HEK293 (cell line): Measurements from ENCODE around the gene DGCR8.

Experiments used
- CTCF ChIA-PET: fragments of 350-600 bp; formaldehyde crosslinking; extraction: SDS; loops from one replicate; lab custom pipeline; 2021; ENCODE audit warnings: antibody characterized with exemption; lab: Yijun Ruan, JAX
- POLR2A ChIA-PET: fragments of 300-600 bp; formaldehyde crosslinking; extraction: SDS; loops from one replicate; lab custom pipeline; 2020; ENCODE audit warnings: antibody characterized with exemption, inconsistent platforms; lab: Yijun Ruan, JAX
- H3K27ac ChIP-seq: fragments of 200-500 bp; sonication (Bioruptor generic); 2 replicates; pipeline ENCODE4 v1.5.1; 2014; ENCODE audit warnings: low read depth, low read length, control low read depth, inconsistent platforms; ENCODE audit errors: extremely low read depth
- H3K36me3 ChIP-seq, 2 experiments: fragments of 200-500 bp in 1 of 2; sonication (Bioruptor generic) in 1 of 2; 1 replicate in 1 of 2; 2 replicates in 1 of 2; pipeline ENCODE4 v1.5.1; 2014 to 2017; ENCODE audit warnings: inconsistent platforms in 2 of 2, low read length in 2 of 2; ENCODE audit not compliant: control insufficient read depth in 2 of 2, insufficient read depth in 1 of 2
- H3K4me1 ChIP-seq: fragments of 200-500 bp; sonication (Bioruptor generic); 2 replicates; pipeline ENCODE4 v1.5.1; 2014; ENCODE audit warnings: mild to moderate bottlenecking, low read length, inconsistent platforms; ENCODE audit not compliant: control insufficient read depth, insufficient read depth
- H3K4me3 ChIP-seq: 2 replicates; pipeline ENCODE4 v1.5.1; 2011; ENCODE audit warnings: low read depth, mild to moderate bottlenecking, control low read depth, low read length, moderate library complexity
- H3K9me3 ChIP-seq: fragments of 200-500 bp; sonication (Bioruptor generic); 2 replicates; pipeline ENCODE4 v1.5.1; 2014; ENCODE audit warnings: low read depth, low read length, inconsistent platforms; ENCODE audit not compliant: control insufficient read depth, insufficient read depth
- BCL11A ChIP-seq: fragments of 450-650 bp; formaldehyde crosslinking; IDR thresholded peaks from 2 replicates; pipeline ENCODE4 v1.5.1; 2016; ENCODE audit warnings: low read depth, missing biosample characterization, missing genetic modification characterization
- GLI2 ChIP-seq: fragments of 450-650 bp; formaldehyde crosslinking; IDR thresholded peaks from 2 replicates; pipeline ENCODE4; 2017; ENCODE audit warnings: missing biosample characterization, missing genetic modification characterization, low read depth, borderline replicate concordance
- REPIN1 ChIP-seq: fragments of 450-650 bp; formaldehyde crosslinking; IDR thresholded peaks from 2 replicates; pipeline ENCODE4 v1.5.1; 2017; ENCODE audit warnings: missing biosample characterization, missing genetic modification characterization, low read depth
- SCRT1 ChIP-seq: fragments of 450-650 bp; formaldehyde crosslinking; IDR thresholded peaks from 2 replicates; pipeline ENCODE4 v1.5.1; 2016; ENCODE audit warnings: missing biosample characterization, missing genetic modification characterization, borderline replicate concordance
- SCRT2 ChIP-seq: fragments of 450-650 bp; formaldehyde crosslinking; IDR thresholded peaks from 2 replicates; pipeline ENCODE4 v1.5.1; 2016; ENCODE audit warnings: missing biosample characterization, missing genetic modification characterization
- SP7 ChIP-seq: fragments of 450-650 bp; formaldehyde crosslinking; IDR thresholded peaks from 2 replicates; pipeline ENCODE4 v1.5.1; 2016; ENCODE audit warnings: missing biosample characterization, missing genetic modification characterization
- ZBTB17 ChIP-seq: fragments of 450-650 bp; formaldehyde crosslinking; IDR thresholded peaks from 2 replicates; pipeline ENCODE4 v1.5.1; 2016; ENCODE audit warnings: missing biosample characterization, missing genetic modification characterization
- ZBTB48 ChIP-seq: fragments of 450-650 bp; formaldehyde crosslinking; IDR thresholded peaks from 2 replicates; pipeline ENCODE4 v1.5.1; 2016; ENCODE audit warnings: missing biosample characterization, missing genetic modification characterization
- ZFHX2 ChIP-seq: fragments of 450-650 bp; formaldehyde crosslinking; conservative IDR thresholded peaks from 2 replicates; pipeline ENCODE4 v1.5.1; 2016; ENCODE audit warnings: missing biosample characterization, missing genetic modification characterization
- ZIC2 ChIP-seq: fragments of 450-650 bp; formaldehyde crosslinking; IDR thresholded peaks from 2 replicates; pipeline ENCODE4 v1.5.1; 2016; ENCODE audit warnings: missing biosample characterization, missing genetic modification characterization
- ZNF19 ChIP-seq: fragments of 450-650 bp; formaldehyde crosslinking; IDR thresholded peaks from 2 replicates; pipeline ENCODE4; 2016; ENCODE audit warnings: missing biosample characterization, missing genetic modification characterization, low read depth
- ZNF2 ChIP-seq: fragments of 450-650 bp; formaldehyde crosslinking; IDR thresholded peaks from 2 replicates; pipeline ENCODE4 v1.5.1; 2016; ENCODE audit warnings: missing biosample characterization, missing genetic modification characterization
- ZNF335 ChIP-seq: fragments of 450-650 bp; formaldehyde crosslinking; conservative IDR thresholded peaks from 2 replicates; pipeline ENCODE4 v1.5.1; 2016; ENCODE audit warnings: missing biosample characterization, missing genetic modification characterization
- ZNF549 ChIP-seq: fragments of 450-650 bp; IDR thresholded peaks from 2 replicates; pipeline ENCODE4 v1.5.1; 2018; ENCODE audit warnings: missing biosample characterization, missing genetic modification characterization, mild to moderate bottlenecking, inconsistent platforms, moderate library complexity
- ZNF658 ChIP-seq: fragments of 450-650 bp; formaldehyde crosslinking; IDR thresholded peaks from 2 replicates; pipeline ENCODE4; 2016; ENCODE audit warnings: missing biosample characterization, missing genetic modification characterization
- TF ChIP-seq, protein P1 (sequence below): fragments of 450-650 bp; formaldehyde crosslinking; IDR thresholded peaks from 2 replicates; pipeline ENCODE4 v1.5.1; 2017; ENCODE audit warnings: missing biosample characterization, missing genetic modification characterization
- TF ChIP-seq, protein P2 (sequence below): fragments of 450-650 bp; formaldehyde crosslinking; IDR thresholded peaks from 2 replicates; pipeline ENCODE4 v1.5.1; 2016; ENCODE audit warnings: missing biosample characterization, missing genetic modification characterization
- TF ChIP-seq, protein P3 (sequence below): fragments of 450-650 bp; formaldehyde crosslinking; optimal IDR thresholded peaks from 2 replicates; pipeline ENCODE3; 2016; ENCODE audit warnings: missing biosample characterization, mild to moderate bottlenecking, missing genetic modification characterization
- TF ChIP-seq, protein P4 (sequence below): fragments of 450-650 bp; formaldehyde crosslinking; IDR thresholded peaks from 2 replicates; pipeline ENCODE4 v1.5.1; 2016; ENCODE audit warnings: missing biosample characterization, missing genetic modification characterization
- TF ChIP-seq, protein P5 (sequence below): fragments of 450-650 bp; formaldehyde crosslinking; IDR thresholded peaks from 2 replicates; pipeline ENCODE4 v1.5.1; 2016; ENCODE audit warnings: missing biosample characterization, missing genetic modification characterization
- TF ChIP-seq, protein P6 (sequence below): fragments of 450-650 bp; formaldehyde crosslinking; IDR thresholded peaks from 2 replicates; pipeline ENCODE4 v1.5.1; 2016; ENCODE audit warnings: missing biosample characterization, missing genetic modification characterization

DGCR8 gene

DNA sequence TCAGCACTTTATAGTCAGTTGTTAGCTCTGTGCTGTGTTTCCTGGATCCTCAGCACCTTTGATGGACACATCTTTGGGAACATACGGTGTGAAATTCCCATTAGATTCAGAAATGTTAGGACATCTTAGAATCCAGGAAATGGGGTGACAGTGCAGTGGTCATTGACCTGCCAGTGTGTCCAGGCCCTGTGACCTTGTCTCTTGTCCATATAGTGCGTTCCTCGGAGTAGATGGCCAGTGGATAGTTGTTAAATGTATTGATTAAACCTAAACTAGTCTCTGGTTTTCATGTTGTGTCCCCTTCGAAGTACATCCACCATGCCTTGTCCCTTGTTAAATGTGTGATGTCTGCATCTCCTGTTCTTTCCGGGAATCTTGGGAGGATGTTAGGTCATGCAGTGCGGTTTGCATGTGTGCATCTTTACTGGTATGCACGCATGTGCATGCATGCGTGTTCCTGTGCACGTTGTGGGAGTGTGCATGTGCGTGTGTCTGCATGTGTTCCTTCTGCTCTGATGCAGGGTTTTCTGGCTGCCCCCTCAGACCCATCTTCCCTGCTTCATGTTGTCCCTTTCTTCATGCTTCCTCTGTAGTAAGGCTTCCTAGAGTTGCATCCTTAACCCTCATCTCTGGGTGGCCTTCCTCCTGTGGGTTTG is 4.0 kb downstream of the DGCR8 start (continued):
- TF ChIP-seq, protein P1, sequence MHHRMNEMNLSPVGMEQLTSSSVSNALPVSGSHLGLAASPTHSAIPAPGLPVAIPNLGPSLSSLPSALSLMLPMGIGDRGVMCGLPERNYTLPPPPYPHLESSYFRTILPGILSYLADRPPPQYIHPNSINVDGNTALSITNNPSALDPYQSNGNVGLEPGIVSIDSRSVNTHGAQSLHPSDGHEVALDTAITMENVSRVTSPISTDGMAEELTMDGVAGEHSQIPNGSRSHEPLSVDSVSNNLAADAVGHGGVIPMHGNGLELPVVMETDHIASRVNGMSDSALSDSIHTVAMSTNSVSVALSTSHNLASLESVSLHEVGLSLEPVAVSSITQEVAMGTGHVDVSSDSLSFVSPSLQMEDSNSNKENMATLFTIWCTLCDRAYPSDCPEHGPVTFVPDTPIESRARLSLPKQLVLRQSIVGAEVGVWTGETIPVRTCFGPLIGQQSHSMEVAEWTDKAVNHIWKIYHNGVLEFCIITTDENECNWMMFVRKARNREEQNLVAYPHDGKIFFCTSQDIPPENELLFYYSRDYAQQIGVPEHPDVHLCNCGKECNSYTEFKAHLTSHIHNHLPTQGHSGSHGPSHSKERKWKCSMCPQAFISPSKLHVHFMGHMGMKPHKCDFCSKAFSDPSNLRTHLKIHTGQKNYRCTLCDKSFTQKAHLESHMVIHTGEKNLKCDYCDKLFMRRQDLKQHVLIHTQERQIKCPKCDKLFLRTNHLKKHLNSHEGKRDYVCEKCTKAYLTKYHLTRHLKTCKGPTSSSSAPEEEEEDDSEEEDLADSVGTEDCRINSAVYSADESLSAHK (tag by site-specific recombination): no peak
- TF ChIP-seq ZNF549 (no peak), BCL11A (tag by site-specific recombination) (no peak), GLI2 (tag by site-specific recombination) (no peak)
- TF ChIP-seq, all 188 proteins: peak for 0

DNA sequence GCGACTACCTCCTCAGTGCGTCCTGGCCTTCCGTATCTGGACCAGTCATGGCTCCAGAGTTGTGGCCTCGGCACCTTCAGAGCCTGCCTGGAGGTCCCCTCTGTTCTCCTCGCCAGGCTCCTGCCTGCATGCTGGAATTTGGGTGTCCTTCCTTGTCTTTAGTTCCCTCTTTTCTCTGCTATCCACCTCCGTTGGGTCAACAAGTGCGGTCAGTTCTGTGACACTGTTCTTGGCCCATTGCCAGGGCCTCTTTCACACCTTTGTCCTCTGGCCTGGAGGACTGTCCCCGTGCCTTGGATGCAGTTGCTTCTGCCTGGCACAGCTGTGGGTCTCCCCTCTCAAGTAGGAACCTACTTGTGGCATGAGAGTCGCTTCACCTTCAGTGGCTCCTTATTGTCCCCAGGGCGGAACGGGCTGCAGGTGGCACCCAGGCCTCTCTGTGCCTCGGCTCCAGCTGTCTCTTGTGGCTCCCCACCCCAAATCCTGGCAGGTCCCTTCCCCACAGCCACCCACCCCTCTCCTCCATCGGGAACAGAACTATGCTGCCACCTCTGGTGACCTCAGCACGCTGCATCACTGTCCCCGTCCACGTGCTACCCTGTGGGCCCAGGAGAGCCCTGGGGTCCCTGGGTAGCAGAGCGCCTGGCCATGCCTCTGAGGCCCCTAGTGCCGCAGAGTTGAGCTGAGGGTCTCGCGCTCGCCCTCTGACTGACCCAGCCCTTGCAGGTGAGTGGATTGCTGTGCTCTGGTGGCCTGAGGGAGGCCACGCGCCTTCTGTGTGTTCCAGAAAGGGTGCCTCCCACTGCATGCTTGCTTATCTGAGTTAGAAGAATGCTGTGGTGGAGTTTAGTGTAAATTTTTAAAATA is 4.7 kb downstream of the DGCR8 start:
- Histone ChIP-seq H3K4me1 (no peaks in the 10 kb centered on the region; the same call in 1 of the 2 replicates), H3K4me3 (no peak overlapping the region), H3K9me3 (no peaks in the 10 kb centered on the region), H3K36me3 (peaks cover 18 to 84% of the 10 kb centered on the region in 2 experiments), H3K27ac (peak overlapping the region; percentile 2)
- POLR2A ChIA-PET: interaction anchor here (0.7 kb wide), 1 partner anchor 34 kb away, joined by 3 read pairs; no protein-coding TSS in a partner anchor
- CTCF ChIA-PET: interaction anchor here (0.6 to 2.6 kb wide), 9 partner anchors 9 to 69 kb away, joined by 3 to 11 read pairs (median 4); no protein-coding TSS in a partner anchor
- TF ChIP-seq, protein P2, sequence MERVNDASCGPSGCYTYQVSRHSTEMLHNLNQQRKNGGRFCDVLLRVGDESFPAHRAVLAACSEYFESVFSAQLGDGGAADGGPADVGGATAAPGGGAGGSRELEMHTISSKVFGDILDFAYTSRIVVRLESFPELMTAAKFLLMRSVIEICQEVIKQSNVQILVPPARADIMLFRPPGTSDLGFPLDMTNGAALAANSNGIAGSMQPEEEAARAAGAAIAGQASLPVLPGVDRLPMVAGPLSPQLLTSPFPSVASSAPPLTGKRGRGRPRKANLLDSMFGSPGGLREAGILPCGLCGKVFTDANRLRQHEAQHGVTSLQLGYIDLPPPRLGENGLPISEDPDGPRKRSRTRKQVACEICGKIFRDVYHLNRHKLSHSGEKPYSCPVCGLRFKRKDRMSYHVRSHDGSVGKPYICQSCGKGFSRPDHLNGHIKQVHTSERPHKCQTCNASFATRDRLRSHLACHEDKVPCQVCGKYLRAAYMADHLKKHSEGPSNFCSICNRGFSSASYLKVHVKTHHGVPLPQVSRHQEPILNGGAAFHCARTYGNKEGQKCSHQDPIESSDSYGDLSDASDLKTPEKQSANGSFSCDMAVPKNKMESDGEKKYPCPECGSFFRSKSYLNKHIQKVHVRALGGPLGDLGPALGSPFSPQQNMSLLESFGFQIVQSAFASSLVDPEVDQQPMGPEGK (tag by site-specific recombination): peak; percentile 48
- TF ChIP-seq, protein P3, sequence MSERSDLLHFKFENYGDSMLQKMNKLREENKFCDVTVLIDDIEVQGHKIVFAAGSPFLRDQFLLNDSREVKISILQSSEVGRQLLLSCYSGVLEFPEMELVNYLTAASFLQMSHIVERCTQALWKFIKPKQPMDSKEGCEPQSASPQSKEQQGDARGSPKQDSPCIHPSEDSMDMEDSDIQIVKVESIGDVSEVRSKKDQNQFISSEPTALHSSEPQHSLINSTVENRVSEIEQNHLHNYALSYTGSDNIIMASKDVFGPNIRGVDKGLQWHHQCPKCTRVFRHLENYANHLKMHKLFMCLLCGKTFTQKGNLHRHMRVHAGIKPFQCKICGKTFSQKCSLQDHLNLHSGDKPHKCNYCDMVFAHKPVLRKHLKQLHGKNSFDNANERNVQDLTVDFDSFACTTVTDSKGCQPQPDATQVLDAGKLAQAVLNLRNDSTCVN (tag by site-specific recombination): peak; percentile 20
- TF ChIP-seq SCRT2 (tag by site-specific recombination) (peak; percentile 72), SCRT1 (tag by site-specific recombination) (0 out of 2 replicates have a peak, but pooled peaks have one; percentile 34), ZBTB17 (peak; percentile 61), REPIN1 (tag by site-specific recombination) (no peak), ZNF335 (tag by site-specific recombination) (peak; percentile 39; the same call in 1 of the 2 replicates), ZBTB48 (tag by site-specific recombination) (peak; percentile 68; the same call in 1 of the 2 replicates), SP7 (peak; percentile 31; the same call in 1 of the 2 replicates), ZNF2 (tag by site-specific recombination) (peak; percentile 47; the same call in 1 of the 2 replicates), ZNF19 (tag by site-specific recombination) (no peak), ZFHX2 (tag by site-specific recombination) (0 out of 2 replicates have a peak, but pooled peaks have one; percentile 24), ZIC2 (tag by site-specific recombination) (0 out of 2 replicates have a peak, but pooled peaks have one; percentile 24), ZNF658 (tag by site-specific recombination) (no peak)
- TF ChIP-seq, protein P4, sequence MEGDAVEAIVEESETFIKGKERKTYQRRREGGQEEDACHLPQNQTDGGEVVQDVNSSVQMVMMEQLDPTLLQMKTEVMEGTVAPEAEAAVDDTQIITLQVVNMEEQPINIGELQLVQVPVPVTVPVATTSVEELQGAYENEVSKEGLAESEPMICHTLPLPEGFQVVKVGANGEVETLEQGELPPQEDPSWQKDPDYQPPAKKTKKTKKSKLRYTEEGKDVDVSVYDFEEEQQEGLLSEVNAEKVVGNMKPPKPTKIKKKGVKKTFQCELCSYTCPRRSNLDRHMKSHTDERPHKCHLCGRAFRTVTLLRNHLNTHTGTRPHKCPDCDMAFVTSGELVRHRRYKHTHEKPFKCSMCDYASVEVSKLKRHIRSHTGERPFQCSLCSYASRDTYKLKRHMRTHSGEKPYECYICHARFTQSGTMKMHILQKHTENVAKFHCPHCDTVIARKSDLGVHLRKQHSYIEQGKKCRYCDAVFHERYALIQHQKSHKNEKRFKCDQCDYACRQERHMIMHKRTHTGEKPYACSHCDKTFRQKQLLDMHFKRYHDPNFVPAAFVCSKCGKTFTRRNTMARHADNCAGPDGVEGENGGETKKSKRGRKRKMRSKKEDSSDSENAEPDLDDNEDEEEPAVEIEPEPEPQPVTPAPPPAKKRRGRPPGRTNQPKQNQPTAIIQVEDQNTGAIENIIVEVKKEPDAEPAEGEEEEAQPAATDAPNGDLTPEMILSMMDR (tag by site-specific recombination): peak; percentile 76
- TF ChIP-seq, protein P5, sequence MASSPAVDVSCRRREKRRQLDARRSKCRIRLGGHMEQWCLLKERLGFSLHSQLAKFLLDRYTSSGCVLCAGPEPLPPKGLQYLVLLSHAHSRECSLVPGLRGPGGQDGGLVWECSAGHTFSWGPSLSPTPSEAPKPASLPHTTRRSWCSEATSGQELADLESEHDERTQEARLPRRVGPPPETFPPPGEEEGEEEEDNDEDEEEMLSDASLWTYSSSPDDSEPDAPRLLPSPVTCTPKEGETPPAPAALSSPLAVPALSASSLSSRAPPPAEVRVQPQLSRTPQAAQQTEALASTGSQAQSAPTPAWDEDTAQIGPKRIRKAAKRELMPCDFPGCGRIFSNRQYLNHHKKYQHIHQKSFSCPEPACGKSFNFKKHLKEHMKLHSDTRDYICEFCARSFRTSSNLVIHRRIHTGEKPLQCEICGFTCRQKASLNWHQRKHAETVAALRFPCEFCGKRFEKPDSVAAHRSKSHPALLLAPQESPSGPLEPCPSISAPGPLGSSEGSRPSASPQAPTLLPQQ (tag by site-specific recombination): peak; percentile 96
- TF ChIP-seq, protein P6, sequence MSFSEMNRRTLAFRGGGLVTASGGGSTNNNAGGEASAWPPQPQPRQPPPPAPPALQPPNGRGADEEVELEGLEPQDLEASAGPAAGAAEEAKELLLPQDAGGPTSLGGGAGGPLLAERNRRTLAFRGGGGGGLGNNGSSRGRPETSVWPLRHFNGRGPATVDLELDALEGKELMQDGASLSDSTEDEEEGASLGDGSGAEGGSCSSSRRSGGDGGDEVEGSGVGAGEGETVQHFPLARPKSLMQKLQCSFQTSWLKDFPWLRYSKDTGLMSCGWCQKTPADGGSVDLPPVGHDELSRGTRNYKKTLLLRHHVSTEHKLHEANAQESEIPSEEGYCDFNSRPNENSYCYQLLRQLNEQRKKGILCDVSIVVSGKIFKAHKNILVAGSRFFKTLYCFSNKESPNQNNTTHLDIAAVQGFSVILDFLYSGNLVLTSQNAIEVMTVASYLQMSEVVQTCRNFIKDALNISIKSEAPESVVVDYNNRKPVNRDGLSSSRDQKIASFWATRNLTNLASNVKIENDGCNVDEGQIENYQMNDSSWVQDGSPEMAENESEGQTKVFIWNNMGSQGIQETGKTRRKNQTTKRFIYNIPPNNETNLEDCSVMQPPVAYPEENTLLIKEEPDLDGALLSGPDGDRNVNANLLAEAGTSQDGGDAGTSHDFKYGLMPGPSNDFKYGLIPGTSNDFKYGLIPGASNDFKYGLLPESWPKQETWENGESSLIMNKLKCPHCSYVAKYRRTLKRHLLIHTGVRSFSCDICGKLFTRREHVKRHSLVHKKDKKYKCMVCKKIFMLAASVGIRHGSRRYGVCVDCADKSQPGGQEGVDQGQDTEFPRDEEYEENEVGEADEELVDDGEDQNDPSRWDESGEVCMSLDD (tag by site-specific recombination): 0 out of 2 replicates have a peak, but pooled peaks have one; percentile 33
